Measurements from ENCODE around the gene PI4KB.
A peak's percentile ranks its signal among the peaks of the same experiment; 100 is the strongest.
"Not testable (repeated sequence)": the region's sequence is repeated elsewhere in the genome, so short reads cannot be mapped to it uniquely, and the experiment has no call there.

PI4KB gene

DNA sequence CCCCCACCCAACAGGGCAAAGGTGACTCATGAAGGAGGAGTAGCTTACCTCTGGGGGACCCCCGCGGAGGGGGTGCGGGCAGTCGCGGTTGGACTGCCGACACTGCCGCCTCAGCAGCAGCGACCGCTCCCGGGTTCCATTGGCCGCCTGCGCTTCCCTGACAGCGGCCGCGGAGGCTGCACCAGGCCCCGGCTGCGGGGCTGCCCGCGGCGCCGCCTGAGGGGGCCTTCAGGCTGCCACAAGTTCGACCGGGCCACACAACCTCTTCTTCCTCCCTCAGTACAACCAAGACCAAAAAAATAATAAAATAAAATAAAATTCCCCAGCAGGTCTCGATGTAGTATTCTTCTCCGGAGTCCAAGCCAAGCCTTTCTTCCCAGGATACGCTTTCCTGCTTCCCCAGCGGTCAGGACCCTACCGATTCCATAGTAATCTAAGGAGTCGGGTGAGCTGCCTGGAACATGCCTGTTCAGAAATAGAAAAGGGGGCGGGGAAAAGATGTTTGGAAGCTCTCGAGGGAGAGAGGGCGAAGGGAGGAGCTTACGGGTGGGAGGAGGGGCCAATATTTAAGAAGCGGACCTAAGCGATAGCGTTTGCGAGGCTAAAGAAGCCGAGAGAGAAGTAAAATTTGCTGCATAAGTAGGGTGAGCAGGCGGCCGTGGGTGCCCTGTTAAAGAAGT is at the start of gene PI4KB:
Gene PI4KB (minus strand): TSS at position 194 of the 680 bp plus-strand sequence. CDS start 10,935 bp downstream, outside the sequence.
- DNase-seq (ENCODE audit: low read depth, low spot score) = peak; percentile 98

DNA sequence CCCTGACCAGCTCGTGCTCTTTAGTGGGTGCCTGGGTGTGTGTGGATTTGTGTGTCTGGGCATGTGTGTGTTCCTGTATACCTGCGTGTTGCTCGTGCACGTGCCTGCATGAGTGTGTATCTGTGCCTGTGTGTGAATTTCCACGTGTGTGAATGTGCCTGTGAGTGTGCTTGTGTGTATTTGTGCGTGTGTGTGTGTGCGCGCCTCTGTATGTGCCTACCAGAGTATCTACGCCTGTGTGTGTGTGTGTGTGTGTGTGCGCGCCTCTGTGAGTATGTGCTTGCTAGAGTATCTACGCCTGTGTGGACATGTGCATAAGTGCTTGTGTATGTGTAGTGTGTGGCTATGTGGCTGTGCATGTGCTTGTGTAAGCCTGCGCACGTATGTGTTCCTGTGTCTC is 46.0 kb upstream of the PI4KB start:
- DNase-seq (ENCODE audit: low read depth, low spot score) = no peak

DNA sequence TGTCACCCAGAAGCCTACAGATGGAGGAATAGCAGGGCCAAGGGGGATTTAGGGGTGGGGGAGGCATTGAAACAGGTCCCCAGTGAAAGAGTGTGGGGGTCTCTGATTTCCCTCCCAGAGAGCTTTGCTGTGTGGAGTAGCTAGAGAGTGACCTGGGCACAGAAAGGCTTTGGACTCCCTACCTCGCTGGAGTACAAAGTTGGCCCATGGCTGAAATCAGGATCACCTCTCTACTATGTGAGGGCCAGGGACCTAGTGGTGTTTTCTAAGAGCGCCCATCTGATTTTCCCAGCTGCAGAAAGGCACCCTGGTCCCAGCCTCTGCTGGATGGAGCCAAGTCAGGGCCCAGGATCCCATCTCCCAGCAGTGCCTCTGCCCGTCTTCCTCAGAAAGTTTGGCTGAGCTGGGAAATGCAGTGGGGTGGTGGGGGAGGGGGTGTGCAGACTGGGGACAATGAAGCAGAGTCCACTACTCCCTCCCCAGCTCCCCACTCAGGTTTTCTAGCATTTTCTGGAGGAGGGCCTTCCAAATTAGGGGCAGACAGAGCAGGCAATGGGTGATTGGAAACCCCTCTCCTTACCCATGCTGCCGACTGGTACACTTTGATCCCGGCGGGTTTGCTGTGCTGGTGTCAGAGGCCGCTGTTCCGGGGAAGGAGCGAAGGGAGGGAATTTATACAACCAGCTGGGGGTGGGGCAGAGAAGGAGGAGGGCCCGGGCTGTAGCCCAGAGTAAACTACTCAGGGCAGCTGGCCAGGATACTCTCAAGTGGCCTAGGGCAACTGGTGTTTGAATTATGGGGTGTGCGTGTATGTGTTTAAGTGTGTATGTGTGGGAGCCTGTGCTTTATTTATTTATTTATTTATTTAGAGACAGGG is 45.1 kb upstream of the PI4KB start, which contains the start of gene SELENBP1:
Gene SELENBP1 (minus strand): TSS at position 648 of the 877 bp plus-strand sequence. CDS start 64 bp downstream, at position 584.
- peak; percentile 83 for DNase-seq (ENCODE audit: low read depth, low spot score)

DNA sequence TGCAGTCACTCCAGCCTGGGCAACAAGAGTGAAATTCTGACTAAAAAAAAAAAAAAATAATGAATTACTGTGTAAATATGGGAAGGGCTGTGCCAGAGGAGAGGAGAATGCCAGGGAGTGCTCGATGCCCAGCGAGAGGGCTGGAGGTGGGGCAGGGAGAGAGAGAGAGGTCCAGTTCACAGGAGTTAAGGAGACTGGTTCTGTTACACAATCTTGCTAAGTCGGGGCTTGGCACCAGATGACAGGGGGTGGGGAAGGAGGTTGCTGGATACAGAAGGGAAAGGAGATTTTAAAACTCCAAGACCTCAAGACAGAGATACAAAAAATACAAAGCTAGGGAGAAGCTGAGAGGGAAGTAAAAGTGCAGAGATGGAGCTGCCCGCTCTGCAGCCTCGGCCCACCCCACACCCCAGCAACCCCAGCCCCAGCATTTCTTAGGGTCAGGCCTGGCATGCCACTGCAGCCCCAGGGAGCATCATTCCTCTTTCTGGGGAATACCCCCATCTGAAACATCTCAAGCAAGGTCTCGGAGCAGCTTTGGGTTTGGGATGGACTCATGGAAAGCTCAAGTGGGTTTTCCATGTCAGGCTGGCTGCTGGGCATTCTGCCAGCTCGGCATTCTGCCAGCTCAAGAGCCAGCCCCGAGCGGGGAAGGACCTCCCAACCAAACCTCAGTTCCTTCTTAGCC is 44.3 kb upstream of the PI4KB start:
- no peak for DNase-seq (ENCODE audit: low read depth, low spot score)

DNA sequence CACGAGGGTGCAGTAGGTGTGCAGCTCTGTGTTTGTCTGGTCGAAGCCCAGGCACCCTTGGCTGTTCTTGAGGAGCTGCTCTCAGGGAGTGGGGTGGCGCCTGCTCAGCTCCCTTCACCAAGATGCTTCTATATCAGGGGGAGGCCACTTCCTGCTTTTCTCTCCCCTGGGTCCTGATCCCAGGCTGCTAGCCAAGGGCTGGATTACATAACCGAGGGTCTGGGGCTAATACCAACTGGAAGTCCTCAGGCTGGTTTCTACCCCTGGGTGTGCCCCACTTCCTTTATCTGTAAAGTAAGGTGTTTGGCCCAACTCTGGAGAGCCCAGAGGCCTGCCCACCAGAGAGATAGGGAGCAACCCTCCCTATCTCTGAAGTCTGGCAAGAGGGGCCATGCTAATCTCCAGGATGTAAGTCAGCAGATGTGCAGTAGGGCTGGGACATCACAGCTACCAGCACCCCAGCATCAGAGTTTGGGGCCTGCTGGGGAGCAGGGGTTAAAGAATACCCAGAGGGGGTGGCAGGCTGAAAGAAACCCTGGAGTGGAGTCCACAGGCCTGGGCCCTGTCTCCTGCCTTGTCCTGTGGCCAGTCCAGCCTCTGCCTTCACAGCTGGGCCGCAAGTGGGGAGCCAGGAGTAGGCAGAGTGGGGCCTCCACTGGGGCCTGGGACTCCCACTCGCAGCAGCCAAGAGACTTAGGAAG is 43.1 kb upstream of the PI4KB start:
- DNase-seq (ENCODE audit: low read depth, low spot score) = no peak

DNA sequence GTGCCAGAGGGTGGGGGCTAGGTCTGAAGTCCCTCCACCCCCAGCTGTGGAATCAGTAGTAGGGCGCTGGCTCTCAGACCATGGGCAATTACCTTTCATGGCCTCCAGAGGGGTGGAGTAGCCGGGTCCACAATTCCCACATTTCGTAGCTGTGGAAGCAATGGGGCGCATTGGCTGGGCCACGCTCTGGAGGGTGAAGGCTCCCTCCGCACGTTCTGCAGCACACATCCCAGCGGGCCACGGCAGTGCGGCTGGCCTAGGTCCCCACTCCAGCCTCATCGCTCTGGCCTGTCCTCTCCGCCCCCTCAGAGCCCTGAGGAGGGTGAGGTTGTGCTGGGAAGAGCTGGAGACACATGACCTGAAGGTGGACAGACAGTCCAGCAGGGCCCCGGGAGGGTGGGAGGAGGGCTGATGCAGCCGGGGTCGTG is 42.4 kb upstream of the PI4KB start:
- no peak for DNase-seq (ENCODE audit: low read depth, low spot score)

DNA sequence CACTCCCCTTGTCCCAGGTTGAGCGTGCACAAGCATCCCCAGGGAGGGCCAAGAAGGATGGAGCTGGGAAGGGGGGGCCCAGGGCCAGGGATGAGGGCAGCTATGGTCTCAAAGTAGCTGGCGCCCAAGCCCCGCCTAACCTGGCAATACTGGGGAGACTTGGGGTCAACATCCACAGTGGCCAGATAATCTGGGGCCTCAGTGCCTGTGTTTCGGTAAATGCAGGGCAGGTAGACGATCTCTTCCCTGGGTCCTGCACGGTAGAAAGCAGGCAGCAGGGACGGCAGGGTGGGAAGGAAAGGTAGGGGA is 42.0 kb upstream of the PI4KB start:
- no peak for DNase-seq (ENCODE audit: low read depth, low spot score)

DNA sequence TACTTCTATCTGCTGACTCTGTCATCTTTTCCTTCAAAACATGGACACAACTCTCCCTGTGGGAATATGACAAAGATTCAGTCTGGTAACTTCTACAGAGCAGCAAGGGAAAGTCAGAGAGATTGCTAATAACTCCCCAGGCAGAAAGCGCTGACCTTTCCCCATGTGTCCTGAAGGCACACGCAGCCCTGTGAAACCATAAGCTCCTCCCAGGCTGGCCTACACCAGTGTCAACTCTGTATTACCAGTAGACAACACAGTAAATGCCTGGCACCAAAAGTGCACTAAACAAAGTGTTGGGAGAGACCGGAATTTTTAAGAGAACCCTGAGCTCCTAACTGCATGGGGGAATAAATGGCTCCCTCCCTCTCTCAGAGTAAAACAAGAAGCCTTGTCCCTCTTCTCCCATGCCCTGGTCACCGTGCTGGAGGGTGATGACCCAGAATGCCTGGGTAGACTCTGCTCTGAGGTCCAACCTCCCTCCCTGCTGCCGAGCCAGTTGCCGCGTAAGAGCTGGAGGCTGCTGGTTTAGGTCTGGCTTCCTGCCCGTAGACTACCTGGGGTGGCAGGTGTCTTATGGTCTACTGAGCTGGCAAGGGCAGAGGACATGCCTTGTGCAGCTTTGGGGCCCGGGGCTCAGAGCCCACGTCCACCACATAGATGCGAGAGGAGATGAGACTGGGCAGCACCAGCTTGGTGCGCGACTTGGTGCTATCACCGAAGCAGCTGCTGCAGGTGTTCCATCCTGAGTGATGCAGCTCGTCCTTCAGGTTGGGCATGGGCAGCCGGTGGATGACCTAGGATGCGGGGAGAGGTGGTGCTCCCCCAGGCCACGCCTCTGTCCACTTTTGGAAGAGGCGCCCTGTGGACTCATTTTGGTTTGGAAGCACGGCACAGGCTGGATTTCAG is 41.4 kb upstream of the PI4KB start:
- DNase-seq (ENCODE audit: low read depth, low spot score) = no peak

DNA sequence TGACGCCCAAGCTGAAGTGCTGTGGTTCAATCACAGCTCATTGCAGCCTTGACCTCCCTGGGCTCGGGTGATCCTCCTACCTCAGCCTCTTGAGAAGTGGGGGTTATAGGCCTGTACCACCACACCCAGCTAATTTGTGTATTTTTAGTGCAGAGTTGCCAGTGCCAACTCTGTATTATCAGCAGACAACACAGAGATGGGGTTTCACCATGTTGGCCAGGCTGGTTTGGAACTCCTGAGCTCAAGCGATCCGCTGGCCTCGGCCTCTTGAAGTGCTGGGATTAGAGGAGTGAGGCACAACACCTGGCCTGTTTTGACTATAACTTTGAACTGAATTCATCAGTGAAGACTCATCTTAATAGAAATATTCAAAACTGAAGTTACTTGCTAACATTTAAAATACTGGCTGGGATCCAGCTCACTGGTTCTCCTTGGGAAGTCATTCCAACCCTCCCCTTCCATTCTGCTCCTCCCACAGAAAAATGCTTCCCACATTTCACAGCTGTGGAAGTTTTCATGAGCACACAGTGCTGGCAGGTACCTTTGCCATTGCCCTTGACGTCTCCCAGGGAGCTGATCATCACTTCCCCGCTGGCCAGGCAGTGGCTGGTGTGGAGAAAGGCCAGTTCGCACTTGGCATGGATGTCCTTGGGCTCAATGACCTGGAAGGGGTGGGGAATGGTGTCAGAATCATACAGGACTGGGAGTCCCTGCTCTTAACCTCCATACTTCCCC is 40.6 kb upstream of the PI4KB start:
- DNase-seq (ENCODE audit: low read depth, low spot score) = no peak

DNA sequence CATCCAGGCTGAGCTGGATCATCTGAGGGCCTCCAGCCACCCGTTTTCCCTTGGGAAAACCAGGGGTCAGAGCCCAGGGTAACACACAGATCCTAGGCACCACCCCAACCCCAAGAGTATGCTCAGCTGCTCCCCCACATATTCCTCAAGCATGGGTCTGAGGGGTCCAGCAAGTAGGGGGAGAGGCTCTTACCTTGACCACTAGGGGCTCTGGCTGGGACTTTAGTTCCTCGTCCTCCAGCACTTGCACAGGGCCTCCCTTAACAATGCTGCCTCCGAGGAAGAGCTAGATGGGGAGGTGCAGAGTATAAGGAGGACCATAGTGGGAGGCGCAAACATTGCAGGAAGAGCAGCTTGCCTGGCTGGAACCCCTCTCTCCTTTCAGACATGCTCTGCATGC is 37.8 kb upstream of the PI4KB start:
- no peak for DNase-seq (ENCODE audit: low read depth, low spot score)

DNA sequence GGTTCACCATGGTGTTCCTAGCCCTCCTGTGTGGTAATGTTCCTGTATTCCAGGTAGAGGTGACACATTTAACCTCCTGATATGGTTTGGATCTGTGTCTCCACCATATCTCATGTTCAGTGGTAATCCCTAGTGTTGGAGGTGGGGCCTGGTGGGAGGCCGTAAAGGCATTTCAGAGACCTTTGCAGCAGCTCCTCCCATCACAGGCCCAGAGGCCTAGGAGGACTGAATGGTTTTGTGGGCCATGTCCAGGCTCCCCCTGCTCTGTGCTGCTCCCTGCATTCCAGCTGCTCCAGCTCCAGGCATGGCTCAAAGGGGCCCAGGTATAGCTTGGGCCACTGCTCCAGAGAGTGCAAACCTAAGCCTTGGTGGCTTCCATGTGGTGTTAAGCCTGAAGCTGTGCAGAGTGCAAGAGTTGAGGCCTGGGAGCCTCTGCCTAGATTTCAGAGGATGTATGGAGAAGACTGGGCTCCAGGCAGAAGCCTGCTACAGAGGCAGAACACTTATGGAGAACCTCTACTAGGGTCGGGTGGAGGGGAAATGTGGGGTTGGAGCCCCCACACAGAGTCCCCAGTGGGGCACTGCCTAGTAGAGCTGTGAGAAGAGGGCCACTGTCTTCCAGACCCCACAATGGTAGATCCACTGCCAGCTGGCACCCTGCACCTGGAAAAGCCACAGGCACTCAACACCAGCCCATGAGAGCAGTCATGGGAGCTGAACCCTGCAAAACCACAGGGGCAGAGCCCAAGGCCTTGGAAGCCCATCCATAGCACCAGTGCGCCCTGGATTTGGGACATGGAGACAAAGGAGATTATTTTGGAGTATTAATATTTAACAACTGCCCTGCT is 35.3 kb upstream of the PI4KB start:
- DNase-seq (ENCODE audit: low read depth, low spot score) = no peak

DNA sequence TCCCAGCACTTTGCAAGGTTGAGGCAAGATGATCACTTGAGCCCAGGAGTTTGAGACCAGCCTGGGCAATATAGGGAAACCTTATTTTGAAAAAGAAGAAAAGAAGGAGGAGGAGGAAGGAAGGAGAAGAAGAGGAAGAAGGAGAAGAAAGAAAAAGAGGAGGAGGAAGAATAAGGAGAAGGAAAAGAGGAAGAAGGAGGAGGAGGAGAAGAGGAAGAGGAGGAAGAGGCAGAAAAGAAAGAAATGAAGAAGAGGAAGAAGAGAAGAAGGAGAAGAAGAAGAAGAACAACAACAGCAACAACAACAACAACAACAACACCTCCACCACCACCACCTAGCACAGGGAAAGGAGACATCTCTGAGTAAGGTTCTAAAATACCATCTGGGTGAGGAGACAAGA is 34.7 kb upstream of the PI4KB start:
- DNase-seq (ENCODE audit: low read depth, low spot score) = no peak

DNA sequence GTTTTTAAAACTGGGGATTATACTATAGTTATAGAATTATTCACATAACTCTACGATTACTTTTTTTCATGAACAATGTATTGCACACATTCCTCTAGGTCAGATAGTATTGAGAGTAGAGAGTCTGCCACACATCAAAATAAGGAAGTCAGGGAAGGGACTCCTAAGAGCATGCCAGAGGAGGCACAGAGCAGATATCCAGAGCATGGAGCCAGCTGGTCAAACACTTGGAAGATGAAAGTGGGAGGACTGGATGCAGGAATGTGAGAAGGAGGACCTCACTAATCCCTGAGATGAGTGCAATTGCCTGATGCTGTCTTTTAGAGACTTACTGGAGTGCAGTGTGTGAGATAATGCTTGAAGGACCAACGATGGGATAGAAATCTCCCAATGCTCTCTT is 29.5 kb upstream of the PI4KB start:
- DNase-seq (ENCODE audit: low read depth, low spot score) = no peak

DNA sequence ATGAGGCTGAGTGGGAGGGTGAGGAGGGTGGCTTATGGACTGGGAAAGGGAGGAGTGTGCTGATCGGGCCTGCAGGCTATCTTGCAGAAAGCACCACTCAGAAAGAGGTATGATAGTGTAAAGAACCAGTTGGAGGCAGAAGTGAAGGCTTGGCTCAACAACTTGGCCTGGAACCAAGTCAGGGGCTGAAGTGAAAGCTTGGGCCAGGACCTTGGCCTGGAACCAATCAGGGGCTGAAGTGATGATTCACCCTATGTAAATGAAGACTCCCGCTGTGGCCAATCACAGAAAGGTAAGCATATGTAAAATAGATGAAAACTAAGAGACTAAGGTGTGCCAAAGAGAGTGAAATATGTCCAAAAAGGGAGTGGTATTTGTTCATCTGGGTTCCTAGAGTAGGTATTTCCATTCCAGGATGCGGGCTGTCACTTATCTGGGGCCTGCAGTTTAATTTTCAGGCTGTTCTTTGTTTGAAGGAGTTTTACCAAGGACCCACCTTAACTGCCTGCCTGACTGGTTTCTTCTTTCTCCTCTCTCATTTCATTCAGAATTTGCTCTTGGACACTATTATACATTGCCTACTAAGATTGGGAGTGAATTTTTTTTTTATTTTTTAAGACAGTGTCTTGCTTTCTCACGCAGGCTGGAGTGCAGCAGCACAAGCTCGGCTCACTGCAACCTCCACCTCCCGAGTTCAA is 25.0 kb upstream of the PI4KB start:
- DNase-seq (ENCODE audit: low read depth, low spot score) = no peak

DNA sequence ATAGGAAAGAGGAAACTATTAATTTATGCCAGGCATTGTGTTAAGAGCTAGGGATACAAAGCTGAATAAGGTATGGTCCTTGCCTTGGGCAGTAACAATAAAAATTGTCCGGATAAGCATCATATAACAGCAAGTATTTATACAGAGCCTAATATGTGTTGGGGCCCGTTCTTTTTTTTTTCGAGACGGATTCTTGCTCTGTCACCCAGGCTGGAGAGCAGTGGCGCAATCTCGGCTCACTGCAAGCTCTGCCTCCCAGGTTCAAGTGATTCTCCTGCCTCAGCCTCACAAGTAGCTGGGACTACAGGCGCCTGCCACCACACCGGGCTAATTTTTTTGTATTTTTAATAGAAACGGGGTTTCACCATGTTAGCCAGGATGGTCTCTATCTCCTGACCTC is 23.1 kb upstream of the PI4KB start:
- DNase-seq (ENCODE audit: low read depth, low spot score) = not testable (repeated sequence)

DNA sequence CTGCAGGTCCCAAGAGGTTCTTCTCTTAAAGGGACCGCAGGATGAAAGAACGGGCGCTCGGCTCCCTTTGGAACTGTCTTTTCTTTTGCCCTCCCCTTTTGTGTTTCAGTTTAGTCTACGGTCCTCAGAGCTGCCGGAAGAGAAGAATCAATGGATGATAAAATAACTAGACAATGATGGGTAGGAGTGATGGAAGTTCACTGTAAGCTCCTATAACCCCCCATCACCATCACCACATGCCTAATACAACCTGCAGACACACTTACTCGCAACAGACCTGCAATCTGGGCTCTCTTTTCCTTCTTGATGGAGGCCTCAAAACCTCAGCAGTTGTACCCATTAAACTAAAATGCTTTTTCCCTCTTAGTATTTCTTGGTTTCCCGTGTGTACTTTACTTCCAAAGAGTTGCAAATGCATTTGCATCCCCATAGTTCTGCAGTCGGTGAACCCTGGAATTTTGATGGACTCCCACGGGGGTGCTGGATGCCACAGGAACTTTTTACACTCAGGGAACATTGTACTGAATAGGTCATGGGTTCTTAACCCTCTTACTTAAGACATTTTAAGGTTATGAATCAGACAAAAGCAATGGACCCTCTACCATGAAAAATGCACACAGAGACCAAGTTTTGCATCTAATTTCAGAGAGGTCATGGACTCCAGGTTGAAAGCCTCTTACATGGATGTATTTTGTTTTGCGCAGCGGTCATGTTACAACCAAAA is 20.5 kb upstream of the PI4KB start:
- DNase-seq (ENCODE audit: low read depth, low spot score) = no peak

DNA sequence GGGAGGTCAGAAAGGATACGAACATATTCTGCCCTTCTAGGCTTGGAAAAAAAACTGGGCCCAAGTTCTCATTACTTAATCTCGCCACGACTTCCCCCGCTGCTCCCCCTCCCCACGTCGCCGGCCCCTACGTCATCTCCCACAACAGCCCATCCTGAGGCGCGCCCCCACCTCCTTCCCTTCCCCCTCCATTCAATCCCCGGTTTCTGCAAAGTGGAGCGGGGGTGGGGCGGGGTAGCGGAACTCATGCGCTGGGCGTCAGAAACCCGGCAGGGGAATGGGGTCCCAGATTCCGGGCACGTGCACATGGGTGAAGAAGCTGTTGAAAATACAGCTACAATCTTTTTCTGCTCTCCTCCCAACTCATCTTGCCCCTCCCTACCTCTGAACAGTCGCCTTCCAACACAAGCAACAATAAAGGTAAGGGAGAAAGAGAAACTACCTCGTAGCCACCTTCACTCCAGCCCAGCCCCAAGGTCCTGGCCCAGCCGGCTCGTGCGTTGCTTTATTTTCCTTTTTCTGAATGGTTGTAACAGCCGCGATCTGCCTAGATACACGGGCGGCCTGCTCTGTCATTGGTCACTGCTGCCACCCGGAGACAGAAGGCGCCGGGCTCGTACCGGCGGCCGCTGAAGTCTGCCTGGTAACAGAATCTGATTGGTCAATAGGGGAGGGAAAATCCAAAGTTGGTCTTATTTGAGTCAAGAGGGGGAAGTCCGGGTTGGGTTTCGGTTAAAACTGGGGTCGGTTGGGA is 19.7 kb upstream of the PI4KB start, which contains the start of gene RFX5:
Gene RFX5 (minus strand): TSS at position 484 of the 754 bp plus-strand sequence. CDS start 932 bp downstream, outside the sequence.
- DNase-seq (ENCODE audit: low read depth, low spot score) = peak; percentile 99

Measured in ELF-1 (cell line).